Liver (tissue), 9 donors: ENCODE results near the gene RAI14. TPM values are rescaled to one million over a fixed set of nuclear protein-coding genes. Genes with fewer than 3 reads are reported as not detected.

Experiments
- DNase-seq: peaks from one replicate; pipeline ENCODE4 v3.0.0-alpha.2; 2017; ENCODE audit warnings: low spot score
- H3K27ac ChIP-seq, 2 donors: one replicate each; pipeline ENCODE4 v1.7.0; 2013; ENCODE audit warnings: inconsistent platforms in 2 of 2, low read length in 2 of 2, control low read depth in 1 of 2, low read depth in 1 of 2, mild to moderate bottlenecking in 1 of 2
- H3K27me3 ChIP-seq, 4 donors: one replicate each; pipeline versions ENCODE4 v1.6.1 to v1.7.0; 2013; ENCODE audit warnings: low read length in 3 of 4, inconsistent platforms in 1 of 4, mild to moderate bottlenecking in 1 of 4, moderate library complexity in 1 of 4; ENCODE audit not compliant: control insufficient read depth in 4 of 4, insufficient read depth in 4 of 4
- H3K36me3 ChIP-seq, 4 donors: one replicate each; pipeline versions ENCODE4 v1.6.1 to v1.7.0; 2013; ENCODE audit warnings: low read length in 3 of 4, mild to moderate bottlenecking in 3 of 4, low read depth in 1 of 4, moderate library complexity in 1 of 4; ENCODE audit not compliant: control insufficient read depth in 4 of 4, insufficient read depth in 3 of 4
- H3K4me1 ChIP-seq, 4 donors: one replicate each; pipeline versions ENCODE4 v1.6.1 to v1.7.0; 2013; ENCODE audit warnings: low read length in 3 of 4, mild to moderate bottlenecking in 3 of 4, moderate library complexity in 1 of 4; ENCODE audit not compliant: control insufficient read depth in 4 of 4, insufficient read depth in 4 of 4
- H3K4me3 ChIP-seq, 3 donors: one replicate each; pipeline versions ENCODE4 v1.6.1 to v1.7.0; 2013; ENCODE audit warnings: low read length in 3 of 3, control low read depth in 1 of 3, low read depth in 1 of 3, mild to moderate bottlenecking in 1 of 3
- H3K9ac ChIP-seq, 2 donors: one replicate each; pipeline ENCODE4 v1.7.0; 2013; ENCODE audit warnings: low read length in 2 of 2, mild to moderate bottlenecking in 2 of 2, moderate library complexity in 2 of 2, control low read depth in 1 of 2, low read depth in 1 of 2
- H3K9me3 ChIP-seq, 4 donors: one replicate each; pipeline versions ENCODE4 v1.6.1 to v1.7.0; 2013; ENCODE audit warnings: low read length in 3 of 4; ENCODE audit not compliant: control insufficient read depth in 4 of 4
- CTCF ChIP-seq: fragments of 150-350 bp; IDR thresholded peaks from 2 replicates; pipeline ENCODE4 v1.5.1; 2017; ENCODE audit warnings: improper control_type of control experiment, low read depth, low read length; ENCODE audit not compliant: missing input control
- EGR1 ChIP-seq, 2 donors: IDR thresholded peaks; 2 replicates each; pipeline ENCODE4 v1.6.1; 2016 to 2018; ENCODE audit warnings: antibody characterized with exemption in 2 of 2, low read depth in 2 of 2
- FOXA1 ChIP-seq: IDR thresholded peaks from 2 replicates; pipeline ENCODE4 v1.6.1; 2016; ENCODE audit warnings: antibody characterized with exemption
- GABPA ChIP-seq, 2 donors: IDR thresholded peaks in 1 of 2; conservative IDR thresholded peaks in 1 of 2; 2 replicates each; pipeline ENCODE4 v1.6.1; 2016; ENCODE audit warnings: antibody characterized with exemption in 2 of 2, mild to moderate bottlenecking in 1 of 2, moderate library complexity in 1 of 2
- HNF4A ChIP-seq, 2 donors: conservative IDR thresholded peaks; 2 replicates each; pipeline ENCODE4 v1.6.1; 2016; ENCODE audit warnings: antibody characterized with exemption in 2 of 2, mild to moderate bottlenecking in 2 of 2
- HNF4G ChIP-seq: IDR thresholded peaks from 2 replicates; pipeline ENCODE4 v1.6.1; 2016; ENCODE audit warnings: antibody characterized with exemption
- JUND ChIP-seq, 2 donors: IDR thresholded peaks; 2 replicates each; pipeline ENCODE4 v1.6.1; 2016; ENCODE audit warnings: antibody characterized with exemption in 2 of 2
- MAX ChIP-seq: IDR thresholded peaks from 2 replicates; pipeline ENCODE4 v1.6.1; 2016; ENCODE audit warnings: antibody characterized with exemption
- NR2F2 ChIP-seq: IDR thresholded peaks from 2 replicates; pipeline ENCODE4 v1.6.1; 2016; ENCODE audit warnings: antibody characterized with exemption
- RAD21 ChIP-seq, 2 donors: IDR thresholded peaks; 2 replicates each; pipeline ENCODE4 v1.6.1; 2016; ENCODE audit warnings: antibody characterized with exemption in 2 of 2, mild to moderate bottlenecking in 2 of 2
- RXRA ChIP-seq, 2 donors: IDR thresholded peaks; 2 replicates each; pipeline ENCODE4 v1.6.1; 2017 to 2018; ENCODE audit warnings: antibody characterized with exemption in 2 of 2, mild to moderate bottlenecking in 1 of 2
- SP1 ChIP-seq: IDR thresholded peaks from 2 replicates; pipeline ENCODE4 v1.6.1; 2018; ENCODE audit warnings: antibody characterized with exemption, mild to moderate bottlenecking
- TAF1 ChIP-seq: conservative IDR thresholded peaks from 2 replicates; pipeline ENCODE4 v1.6.1; 2016; ENCODE audit warnings: antibody characterized with exemption, mild to moderate bottlenecking
- YY1 ChIP-seq: IDR thresholded peaks from 2 replicates; pipeline ENCODE4 v1.6.1; 2016; ENCODE audit warnings: antibody characterized with exemption, mild to moderate bottlenecking
- WGBS: extraction: QIAGEN DNeasy Blood & Tissue Kit; methylation state at CpG from one replicate; pipeline ENCODE4 v1.1.7; 2013; 5-methylcytosine and 5-hydroxymethylcytosine counted together
- polyA plus RNA-seq, 2 donors: library from polyadenylated mRNA; stranded (reverse) in 1 of 2; unstranded in 1 of 2; fragments of 200-250 nt in 1 of 2; fragments of >200 nt in 1 of 2; fragmentation: Nextera tagmentation in 1 of 2; extraction: Ambion mirVana in 1 of 2; gene quantifications; one replicate each; pipeline versions ENCODE4 v1.2.1 to v1.2.3, GENCODE V29; 2013 to 2015
- total RNA-seq, 2 donors: library from RNA; depleted of rRNA; stranded (reverse); fragments of >200 nt; gene quantifications; one replicate each; pipeline ENCODE4 v1.2.3, GENCODE V29; 2014
- donor health status: healthy.
- donor health status: healthy.
- donor health status: healthy.
- donor health status: healthy.
- donor health status: healthy.

The RAI14 gene
- total and polyA plus RNA-seq, 4 donors: 7.8 to 21.4 (median 11.4) TPM

GRCh38 chr5:34790069-34790468 is 133.9 kb downstream of the RAI14 start:
- H3K4me1 ChIP-seq: peaks cover 0 to 1% (median 0%) of the 10 kb centered on the region in 4 donors
- no peak overlapping the region for H3K9ac ChIP-seq
- H3K27ac ChIP-seq: peak overlapping the region in 1 of 2 donors; percentile 48
- WGBS: 33% methylated on average over 1 of the region's 1 CpG
- no peak for DNase-seq
- H3K4me3 ChIP-seq: no peak overlapping the region
- no peaks in the 10 kb centered on the region for H3K27me3 ChIP-seq
- TF ChIP-seq TAF1 (no peak), SP1 (no peak), FOXA1 (no peak), HNF4G (no peak), HNF4A (conservative IDR thresholded peaks at IDR 0.05) (no peak), GABPA (IDR thresholded peaks at IDR 0.05 in 1 of 2, conservative IDR thresholded peaks at IDR 0.05 in 1 of 2) (no peak), JUND (IDR thresholded peaks at IDR 0.05) (no peak), CTCF (no peak)
- H3K9me3 ChIP-seq: no peaks in the 10 kb centered on the region
- no peaks in the 10 kb centered on the region for H3K36me3 ChIP-seq

GRCh38 chr5:34791761-34792244 is 135.7 kb downstream of the RAI14 start:
- WGBS: 82% methylated on average over 5 of the region's 5 CpGs
- H3K36me3 ChIP-seq: peaks cover 0 to 5% (median 2%) of the 10 kb centered on the region in 4 donors
- TF ChIP-seq NR2F2: no peak
- H3K27me3 ChIP-seq: no peaks in the 10 kb centered on the region
- DNase-seq: no peak
- H3K4me1 ChIP-seq: peaks cover 0 to 1% (median 0%) of the 10 kb centered on the region in 4 donors
- no peak overlapping the region for H3K9ac ChIP-seq
- H3K9me3 ChIP-seq: no peaks in the 10 kb centered on the region
- no peak overlapping the region for H3K4me3 ChIP-seq
- peak overlapping the region in 1 of 2 donors; percentile 51 for H3K27ac ChIP-seq

GRCh38 chr5:34802834-34803563 is 146.9 kb downstream of the RAI14 start:
- Histone ChIP-seq H3K9me3 (no peaks in the 10 kb centered on the region), H3K9ac (no peak overlapping the region), H3K4me3 (no peak overlapping the region), H3K27me3 (no peaks in the 10 kb centered on the region), H3K36me3 (peaks cover 4 to 50% (median 24%) of the 10 kb centered on the region in 4 donors), H3K27ac (no peak overlapping the region), H3K4me1 (no peaks in the 10 kb centered on the region)
- TF ChIP-seq RXRA (IDR thresholded peaks at IDR 0.05) (no peak), TAF1 (no peak), RAD21 (IDR thresholded peaks at IDR 0.05) (no peak), CTCF (no peak), MAX (no peak), EGR1 (IDR thresholded peaks at IDR 0.05; ENCODE audit: low read depth in 2 of 2) (no peak), HNF4G (no peak), FOXA1 (no peak), YY1 (no peak)
- no peak for DNase-seq
- WGBS: 78% methylated on average over 9 of the region's 9 CpGs
